OCI-LY1 (cell line): ENCODE results near the gene NAP1L5.

Experiments
- EZH2 ChIP-seq: fragments of 200-600 bp; sonication (generic), shearing (Covaris generic); IDR thresholded peaks from 2 replicates; pipeline ENCODE4 v1.8.0; 2017; ENCODE audit warnings: borderline replicate concordance, mixed run types, mild to moderate bottlenecking, antibody characterized with exemption, low read length, moderate library complexity, mixed read lengths
- TF ChIP-seq, protein P1 (sequence below): fragments of 200-600 bp; sonication (generic), shearing (Covaris generic); IDR thresholded peaks from 2 replicates; pipeline ENCODE4 v1.5.1; 2017; ENCODE audit warnings: mild to moderate bottlenecking, antibody characterized with exemption, low read length, moderate library complexity, mixed read lengths

DNA sequence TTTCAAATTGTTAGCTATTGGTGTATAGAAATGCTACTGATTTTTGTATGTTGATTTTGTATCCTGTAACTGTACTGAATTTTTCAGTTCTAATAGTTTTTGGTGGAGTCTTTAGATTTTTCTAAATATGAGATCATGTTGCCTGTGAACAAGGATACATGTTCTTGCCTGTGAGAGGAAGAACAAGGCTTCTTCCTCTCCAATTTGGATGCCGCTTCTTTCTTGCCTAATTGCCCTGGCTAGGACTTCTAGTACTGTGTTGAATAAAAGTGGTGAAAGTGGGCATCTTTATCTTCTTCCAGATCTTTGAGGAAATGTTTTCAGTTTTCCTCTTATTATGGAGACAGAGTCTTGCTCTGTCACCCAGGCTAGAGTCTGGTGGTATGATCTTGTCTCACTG lies 16.2 kb upstream of the NAP1L5 start:
- TF ChIP-seq EZH2, result no peak
- TF ChIP-seq, protein P1, sequence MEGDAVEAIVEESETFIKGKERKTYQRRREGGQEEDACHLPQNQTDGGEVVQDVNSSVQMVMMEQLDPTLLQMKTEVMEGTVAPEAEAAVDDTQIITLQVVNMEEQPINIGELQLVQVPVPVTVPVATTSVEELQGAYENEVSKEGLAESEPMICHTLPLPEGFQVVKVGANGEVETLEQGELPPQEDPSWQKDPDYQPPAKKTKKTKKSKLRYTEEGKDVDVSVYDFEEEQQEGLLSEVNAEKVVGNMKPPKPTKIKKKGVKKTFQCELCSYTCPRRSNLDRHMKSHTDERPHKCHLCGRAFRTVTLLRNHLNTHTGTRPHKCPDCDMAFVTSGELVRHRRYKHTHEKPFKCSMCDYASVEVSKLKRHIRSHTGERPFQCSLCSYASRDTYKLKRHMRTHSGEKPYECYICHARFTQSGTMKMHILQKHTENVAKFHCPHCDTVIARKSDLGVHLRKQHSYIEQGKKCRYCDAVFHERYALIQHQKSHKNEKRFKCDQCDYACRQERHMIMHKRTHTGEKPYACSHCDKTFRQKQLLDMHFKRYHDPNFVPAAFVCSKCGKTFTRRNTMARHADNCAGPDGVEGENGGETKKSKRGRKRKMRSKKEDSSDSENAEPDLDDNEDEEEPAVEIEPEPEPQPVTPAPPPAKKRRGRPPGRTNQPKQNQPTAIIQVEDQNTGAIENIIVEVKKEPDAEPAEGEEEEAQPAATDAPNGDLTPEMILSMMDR, result no peak
